Aorta (tissue), 5 donors: ENCODE measurements around the gene TTLL13. TPM values are rescaled to one million over a fixed set of nuclear protein-coding genes. Genes with fewer than 3 reads are reported as not detected.

Experiments
- ATAC-seq: fragments of 200-7000 bp; cut with Tn5 transposase; one replicate; pipeline ENCODE4 v1.9.1; 2022; ENCODE audit warnings: moderate library complexity; ENCODE audit not compliant: low FRiP score
- DNase-seq, 2 donors: peaks; one replicate each; pipeline ENCODE4 v3.0.0-alpha.2; 2020
- H3K27ac ChIP-seq, 2 donors: one replicate each; pipeline ENCODE4 v1.5.1; 2013; ENCODE audit warnings: low read length in 2 of 2, mild to moderate bottlenecking in 2 of 2, moderate library complexity in 2 of 2, control low read depth in 1 of 2, inconsistent platforms in 1 of 2, low read depth in 1 of 2
- H3K27me3 ChIP-seq, 2 donors: one replicate each; pipeline ENCODE4 v1.6.1; 2013; ENCODE audit warnings: control low read depth in 1 of 2, low read length in 1 of 2, mild to moderate bottlenecking in 1 of 2, moderate library complexity in 1 of 2; ENCODE audit not compliant: insufficient read depth in 2 of 2, control insufficient read depth in 1 of 2
- H3K36me3 ChIP-seq, 2 donors: one replicate each; pipeline ENCODE4 v1.6.1; 2013; ENCODE audit warnings: control low read depth in 1 of 2, low read length in 1 of 2, mild to moderate bottlenecking in 1 of 2; ENCODE audit not compliant: insufficient read depth in 2 of 2, control insufficient read depth in 1 of 2
- H3K4me1 ChIP-seq, 2 donors: one replicate each; pipeline ENCODE4 v1.6.1; 2013; ENCODE audit warnings: low read length in 2 of 2, control low read depth in 1 of 2, mild to moderate bottlenecking in 1 of 2, moderate library complexity in 1 of 2; ENCODE audit not compliant: insufficient read depth in 2 of 2, control insufficient read depth in 1 of 2
- H3K4me3 ChIP-seq, 2 donors: one replicate each; pipeline ENCODE4 v1.5.1; 2013; ENCODE audit warnings: low read length in 2 of 2, control low read depth in 1 of 2, mild to moderate bottlenecking in 1 of 2
- H3K9me3 ChIP-seq: one replicate; pipeline ENCODE4 v1.6.1; 2013; ENCODE audit warnings: mild to moderate bottlenecking, low read length; ENCODE audit not compliant: control insufficient read depth
- WGBS, 2 donors: extraction: QIAGEN DNeasy Blood & Tissue Kit; methylation state at CpG; one replicate each; pipeline ENCODE4 v1.1.7; 2013; 5-methylcytosine and 5-hydroxymethylcytosine counted together
- intact Hi-C, 2 donors: fragments of 100-400 bp; cut with DNase I; formaldehyde crosslinking; loops; one replicate each; pipeline versions ENCODE4 v1.14.2 to v1.15.0; 2022
- polyA plus RNA-seq, 2 donors: library from polyadenylated mRNA; stranded (reverse); fragments of 200-250 nt; gene quantifications; one replicate each; pipeline ENCODE4 v1.2.3, GENCODE V29; 2013
- total RNA-seq, 2 donors: library from RNA; stranded (reverse); fragmentation: NEBNext Ultra II Directional; extraction: Animal tissue kit (Norgen Biotek cat#: 25700); gene quantifications; one replicate each; pipeline ENCODE4 v1.2.1, GENCODE V29; 2021
- donor health status: healthy with polysubstance abuse.
- donor health status: Bipolar disorder and iron deficiency.
- donor health status: DM: no; HTN: no; CAD: no.
- donor health status: DM: no; HTN: no; CAD: no.
- donor health status: DM: yes; HTN: yes; CAD: no.

Gene TTLL13
- total and polyA plus RNA-seq, 4 donors, result not detected

- DNase-seq (peak in 1 of 2 donors; percentile 36), ATAC-seq (no peak)
- WGBS, 2 donors, result 69 to 70% methylated on average over 12 of the region's 12 CpGs
- intact Hi-C loops, result no loop called here
- H3K4me3 ChIP-seq, result no peak overlapping the region
- no peak overlapping the region for H3K27ac ChIP-seq
- no peaks in the 10 kb centered on the region for H3K9me3 ChIP-seq
- no peaks in the 10 kb centered on the region for H3K27me3 ChIP-seq
- no peaks in the 10 kb centered on the region for H3K4me1 ChIP-seq
- no peaks in the 10 kb centered on the region for H3K36me3 ChIP-seq
Observed at GRCh38 chr15:90213122-90213817, 36.1 kb upstream of the TTLL13 start.

DNA sequence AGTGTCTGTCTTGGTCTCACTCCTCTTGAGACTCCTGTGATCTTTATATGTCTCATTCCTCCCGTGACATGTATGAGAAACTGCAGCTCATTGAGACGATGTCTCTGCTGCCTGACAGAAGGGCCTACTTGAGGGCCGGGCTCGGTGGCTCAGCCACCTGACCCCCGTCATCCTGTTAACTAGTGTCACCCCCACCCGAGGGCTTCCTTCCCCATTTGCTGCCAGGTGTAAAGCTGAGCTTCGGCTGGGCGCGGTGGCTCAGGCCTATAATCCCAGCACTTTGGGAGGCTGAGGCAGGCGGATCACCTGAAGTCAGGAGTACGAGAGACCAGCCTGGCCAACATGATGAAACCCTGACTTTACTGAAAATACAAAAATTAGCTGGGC, 35.5 kb upstream of the TTLL13 start:
- intact Hi-C loops, result no loop called here
- Histone ChIP-seq H3K9me3 (no peaks in the 10 kb centered on the region), H3K27me3 (no peaks in the 10 kb centered on the region), H3K4me1 (no peaks in the 10 kb centered on the region), H3K27ac (no peak overlapping the region), H3K4me3 (no peak overlapping the region), H3K36me3 (no peaks in the 10 kb centered on the region)
- DNase-seq (peak in 1 of 2 donors; percentile 35), ATAC-seq (no peak)
- WGBS, 2 donors, result 94 to 97% methylated on average over 11 of the region's 11 CpGs

DNA sequence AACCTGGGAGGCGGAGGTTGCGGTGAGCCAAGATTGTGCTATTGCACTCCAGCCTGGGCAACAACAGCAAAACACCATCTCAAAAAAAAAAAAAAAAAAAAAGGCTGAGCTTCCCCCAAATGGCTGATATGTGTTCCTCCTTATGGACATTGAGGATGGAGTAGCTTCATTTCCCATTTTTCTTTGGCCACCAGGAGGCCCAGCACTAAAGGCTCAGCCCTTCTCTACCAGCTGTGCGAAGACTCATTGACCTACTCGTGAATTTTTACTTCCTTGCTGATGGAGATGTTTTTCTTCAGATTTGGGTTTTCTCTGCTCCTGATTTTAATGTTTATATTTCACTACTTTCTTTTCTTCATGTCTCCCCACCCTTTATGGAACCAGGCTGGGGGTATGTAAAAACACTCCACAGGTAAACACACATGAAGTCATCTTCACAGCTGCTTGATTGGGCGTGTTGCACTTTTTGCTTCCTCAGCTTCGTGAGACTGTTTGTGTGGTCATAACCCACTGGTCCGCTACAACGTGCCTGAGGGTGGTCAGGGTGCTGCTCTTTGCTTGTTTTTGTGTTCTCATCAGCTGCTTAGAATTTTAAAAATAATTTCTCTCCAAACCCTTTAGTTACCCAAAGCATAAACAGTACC, 34.7 kb upstream of the TTLL13 start:
- intact Hi-C loops, result no loop called here
- 83 to 84% methylated on average over 8 of the region's 8 CpGs for WGBS, 2 donors
- DNase-seq (peak in 1 of 2 donors; percentile 26), ATAC-seq (no peak)
- Histone ChIP-seq H3K4me3 (no peak overlapping the region), H3K36me3 (no peaks in the 10 kb centered on the region), H3K4me1 (no peaks in the 10 kb centered on the region), H3K27me3 (no peaks in the 10 kb centered on the region), H3K9me3 (no peaks in the 10 kb centered on the region), H3K27ac (no peak overlapping the region)

DNA sequence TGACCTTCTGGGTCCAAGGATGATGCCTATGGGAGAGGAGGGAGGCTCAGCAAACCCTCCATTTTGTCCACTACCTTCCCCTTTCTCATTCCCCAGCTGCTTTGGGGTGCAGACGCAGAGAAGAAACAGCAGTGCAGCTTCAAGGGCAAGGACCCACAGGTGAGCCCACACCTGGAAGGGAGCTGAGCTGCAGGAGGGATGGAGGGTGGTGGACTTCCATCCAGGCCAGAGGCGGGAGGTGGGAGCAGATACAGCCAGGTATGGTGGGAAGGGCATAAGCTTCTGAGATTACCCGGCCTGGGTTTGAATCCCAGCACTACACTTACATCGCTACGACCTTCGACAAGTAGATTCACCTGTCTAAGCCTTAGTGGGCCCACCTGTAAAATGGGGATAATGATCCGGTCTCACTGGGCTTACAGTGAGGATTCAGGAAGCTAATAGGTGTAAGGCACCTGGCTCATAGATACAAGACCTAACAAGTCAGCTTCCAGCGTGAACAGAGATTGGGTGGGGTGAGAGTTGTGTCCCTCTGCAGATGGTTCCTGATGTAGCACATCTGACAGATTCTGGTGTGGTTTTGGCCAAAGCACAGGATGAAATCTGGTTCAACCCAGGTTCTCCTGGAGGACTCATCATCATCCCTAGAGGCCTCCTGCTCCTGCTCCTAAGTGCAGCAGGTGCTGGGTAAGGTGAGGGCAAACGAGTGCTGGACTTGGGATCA, 31.5 kb upstream of the TTLL13 start:
- no peaks in the 10 kb centered on the region for H3K36me3 ChIP-seq
- H3K9me3 ChIP-seq, result no peaks in the 10 kb centered on the region
- 75 to 85% methylated on average over 9 of the region's 9 CpGs for WGBS, 2 donors
- DNase-seq, result peak in 1 of 2 donors; percentile 12
- H3K27ac ChIP-seq, result no peak overlapping the region
- intact Hi-C loops, result no loop called here
- ATAC-seq, result no peak
- no peak overlapping the region for H3K4me3 ChIP-seq
- H3K4me1 ChIP-seq, result no peaks in the 10 kb centered on the region
- H3K27me3 ChIP-seq, result no peaks in the 10 kb centered on the region

- Histone ChIP-seq H3K9me3 (no peaks in the 10 kb centered on the region), H3K4me1 (no peaks in the 10 kb centered on the region), H3K4me3 (no peak overlapping the region), H3K27ac (no peak overlapping the region), H3K27me3 (no peaks in the 10 kb centered on the region), H3K36me3 (no peaks in the 10 kb centered on the region)
- DNase-seq (peak in 1 of 2 donors; percentile 86), ATAC-seq (peak; percentile 49)
- intact Hi-C loops, result no loop called here
- WGBS, 2 donors, result 83 to 85% methylated on average over 17 of the region's 17 CpGs
Observed at GRCh38 chr15:90219421-90220141, 29.8 kb upstream of the TTLL13 start.

- Histone ChIP-seq H3K9me3 (no peaks in the 10 kb centered on the region), H3K4me3 (no peak overlapping the region), H3K27ac (no peak overlapping the region), H3K4me1 (no peaks in the 10 kb centered on the region), H3K27me3 (no peaks in the 10 kb centered on the region), H3K36me3 (no peaks in the 10 kb centered on the region)
- WGBS, 2 donors, result 14 to 17% methylated on average over 14 of the region's 14 CpGs
- DNase-seq, result peak; percentile 89 to 93
- peak; percentile 90 for ATAC-seq
- intact Hi-C loops, result no loop called here
Observed at GRCh38 chr15:90221246-90221900, 28.0 kb upstream of the TTLL13 start.

DNA sequence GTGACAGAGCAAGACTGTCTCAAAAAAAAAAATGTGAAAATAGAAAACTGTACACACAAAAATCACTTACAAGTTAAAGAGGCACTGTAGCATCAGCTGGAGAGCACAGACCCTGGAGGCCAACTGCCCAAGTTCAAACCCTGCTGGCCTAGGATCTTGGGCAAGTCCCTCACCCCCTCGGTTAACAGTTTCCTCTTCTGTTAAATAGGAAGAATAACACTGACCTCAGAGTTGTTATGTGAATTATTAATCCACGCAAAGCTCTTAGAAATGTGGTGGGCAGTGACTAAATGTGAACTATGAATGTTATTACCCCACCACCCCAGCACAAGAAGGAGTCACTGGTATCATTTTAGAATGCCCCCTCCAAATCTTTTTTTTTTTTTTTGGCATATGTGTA, 26.8 kb upstream of the TTLL13 start:
- H3K27ac ChIP-seq, result no peak overlapping the region
- peak in 1 of 2 donors; percentile 3 for DNase-seq
- no peaks in the 10 kb centered on the region for H3K9me3 ChIP-seq
- no peaks in the 10 kb centered on the region for H3K4me1 ChIP-seq
- H3K27me3 ChIP-seq, result no peaks in the 10 kb centered on the region
- H3K36me3 ChIP-seq, result no peaks in the 10 kb centered on the region
- no peak for ATAC-seq
- WGBS, 2 donors, result 88% methylated on average over 2 of the region's 2 CpGs
- no peak overlapping the region for H3K4me3 ChIP-seq
- intact Hi-C loops, result no loop called here

DNA sequence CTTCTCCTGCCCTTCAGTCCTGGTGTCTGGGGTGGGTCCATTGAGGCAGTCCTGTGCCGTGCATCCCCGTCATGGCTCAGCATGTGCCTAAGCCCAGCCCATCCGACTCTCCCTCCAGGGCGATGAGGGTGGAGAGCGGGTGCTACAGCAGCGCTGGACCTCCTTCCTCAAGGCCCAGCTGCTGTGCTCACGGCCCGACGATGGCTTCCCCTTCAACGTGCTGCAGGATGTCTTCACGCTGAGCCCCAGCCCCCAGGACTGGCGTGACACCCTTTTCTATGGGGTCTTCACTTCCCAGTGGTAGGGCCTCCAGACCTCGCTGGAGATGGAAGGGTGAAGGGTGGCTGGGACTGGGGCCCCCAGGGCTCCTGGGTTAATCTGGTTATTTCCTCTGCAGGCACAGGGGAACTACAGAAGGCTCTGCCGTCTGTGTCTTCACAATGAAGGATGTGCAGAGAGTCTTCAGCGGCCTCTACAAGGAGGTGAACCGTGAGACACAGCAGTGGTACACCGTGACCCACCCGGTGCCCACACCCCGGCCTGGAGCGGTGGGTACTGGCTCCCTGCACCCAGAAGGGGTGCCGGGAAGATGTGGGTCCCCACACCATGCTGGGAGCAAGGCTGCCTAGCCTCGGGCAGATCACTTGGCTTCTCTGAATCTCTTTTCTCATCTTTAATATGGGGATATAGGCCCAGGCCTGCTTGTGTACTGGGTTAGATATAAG, 25.8 kb upstream of the TTLL13 start:
- intact Hi-C loops, result no loop called here
- 94% methylated on average over 22 of the region's 22 CpGs for WGBS, 2 donors
- Histone ChIP-seq H3K4me3 (no peak overlapping the region), H3K36me3 (no peaks in the 10 kb centered on the region), H3K4me1 (no peaks in the 10 kb centered on the region), H3K9me3 (no peaks in the 10 kb centered on the region), H3K27me3 (no peaks in the 10 kb centered on the region), H3K27ac (no peak overlapping the region)
- DNase-seq, result peak in 1 of 2 donors; percentile 11
- no peak for ATAC-seq
